ENCODE data around the gene OR6C70.

OR6C70 gene

GRCh38 chr12:55420307-55420962, 49.5 kb downstream of the OR6C70 start:
- in situ Hi-C loops (cut with MboI; ENCODE audit: low sequenced_read_pairs), result no loop called here

Data from hTERT RPE-1 (cell line).